ENCODE results near the gene STXBP2.

The STXBP2 gene

DNA sequence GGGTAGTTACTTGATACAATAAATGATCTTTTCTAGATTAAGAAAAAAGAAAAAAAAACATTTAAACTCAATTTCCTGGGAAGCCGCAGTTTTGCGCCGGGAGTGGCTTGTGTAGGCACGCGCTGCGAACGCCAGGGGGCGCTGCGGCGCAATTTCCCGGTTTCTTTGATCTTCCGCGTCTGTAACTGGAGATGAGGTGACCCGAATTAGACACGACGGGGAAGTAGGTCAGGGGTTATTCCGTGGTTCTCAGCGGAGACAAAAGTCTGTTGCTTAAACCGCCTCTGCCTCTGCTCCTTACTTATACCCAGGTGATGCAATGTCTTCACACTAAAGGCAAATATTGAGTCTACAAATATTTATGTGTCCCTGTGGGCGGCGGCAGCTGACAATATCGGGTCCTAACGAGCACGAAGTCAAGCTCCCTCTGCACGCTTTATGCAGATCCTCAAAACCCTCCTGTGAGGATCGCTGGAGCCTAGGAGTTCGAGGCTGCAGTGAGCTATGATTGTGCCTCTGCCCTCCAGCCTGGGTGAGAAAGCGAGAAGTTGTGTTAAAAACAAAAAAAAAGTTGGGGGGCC lies 15.2 kb downstream of the STXBP2 start:
- H3K9ac ChIP-seq (ENCODE audit: low read depth, low read length, poor library complexity), result no peak overlapping the region
- H2BK15ac ChIP-seq (ENCODE audit: low read length), result no peak overlapping the region
- H3K27me3 ChIP-seq (ENCODE audit: control insufficient read depth in 3 of 3, insufficient read depth in 3 of 3, low read depth in 1 of 3, low read length in 3 of 3), result peaks cover 0 to 16% (median 5%) of the 10 kb centered on the region in 3 experiments
- no peaks in the 10 kb centered on the region for H3K9me3 ChIP-seq (replicated peaks in 1 of 2; ENCODE audit: control insufficient read depth in 2 of 2, insufficient read depth in 1 of 2, low read depth in 1 of 2, low read length in 2 of 2)
- no peak overlapping the region for H3K4ac ChIP-seq (ENCODE audit: low read length)
- peak overlapping the region; percentile 64 for H3K27ac ChIP-seq (replicated peaks; ENCODE audit: low read length)
- no peak overlapping the region for H3K23ac ChIP-seq (ENCODE audit: low read depth, low read length, poor library complexity)
- peaks cover 2 to 3% of the 10 kb centered on the region in 2 donors for H3K4me1 ChIP-seq (ENCODE audit: control insufficient read depth in 2 of 2, insufficient read depth in 1 of 2, low read depth in 1 of 2, low read length in 2 of 2)
- DNase-seq (ENCODE audit: low spot score), result peak; percentile 92
- no peak overlapping the region for H4K8ac ChIP-seq (ENCODE audit: low read depth, low read length)
- no peak overlapping the region for H4K91ac ChIP-seq (ENCODE audit: low read depth, low read length, poor library complexity)
- H2BK12ac ChIP-seq (ENCODE audit: low read length), result no peak overlapping the region
- no peaks in the 10 kb centered on the region for H3K79me1 ChIP-seq (ENCODE audit: low read depth, low read length)
- whole genome bisulfite sequencing, 2 donors (ENCODE audit: extremely low coverage in 2 of 2, insufficient read length in 2 of 2, insufficient replicate concordance in 1 of 2), result no CpG with 5 or more reads among the region's 28 CpGs
- H3K4me3 ChIP-seq (ENCODE audit: low read length in 2 of 2), result peak overlapping the region in 1 of 2 donors; percentile 61
- peak overlapping the region; percentile 51 for H2AFZ ChIP-seq (ENCODE audit: low read length)
- no peak overlapping the region for H3K14ac ChIP-seq (ENCODE audit: low read length)
- H3K18ac ChIP-seq (ENCODE audit: low read length), result peak overlapping the region; percentile 78
- H2BK120ac ChIP-seq (ENCODE audit: low read depth, low read length), result no peak overlapping the region
- H2AK5ac ChIP-seq (ENCODE audit: low read depth, low read length), result no peak overlapping the region
- H3K4me2 ChIP-seq (ENCODE audit: insufficient read depth, low read length, poor library complexity, severe bottlenecking), result peak overlapping the region; percentile 60
- no peaks in the 10 kb centered on the region for H3K36me3 ChIP-seq (replicated peaks in 1 of 2; ENCODE audit: control insufficient read depth in 2 of 2, insufficient read depth in 2 of 2, low read length in 2 of 2)
- no peak overlapping the region for H2BK5ac ChIP-seq (ENCODE audit: low read length)

- H3K4me3 ChIP-seq (ENCODE audit: low read length in 2 of 2), result no peak overlapping the region
- no peak overlapping the region for H3K27ac ChIP-seq (replicated peaks; ENCODE audit: low read length)
- peak overlapping the region; percentile 65 for H4K8ac ChIP-seq (ENCODE audit: low read depth, low read length)
- H2BK12ac ChIP-seq (ENCODE audit: low read length), result peak overlapping the region; percentile 22
- no peak for DNase-seq (ENCODE audit: low spot score)
- no peak overlapping the region for H3K23ac ChIP-seq (ENCODE audit: low read depth, low read length, poor library complexity)
- no peak overlapping the region for H2AFZ ChIP-seq (ENCODE audit: low read length)
- H2BK120ac ChIP-seq (ENCODE audit: low read depth, low read length), result no peak overlapping the region
- peaks cover 3 to 4% of the 10 kb centered on the region in 2 donors for H3K4me1 ChIP-seq (ENCODE audit: control insufficient read depth in 2 of 2, insufficient read depth in 1 of 2, low read depth in 1 of 2, low read length in 2 of 2)
- H2BK5ac ChIP-seq (ENCODE audit: low read length), result no peak overlapping the region
- no peak overlapping the region for H3K9ac ChIP-seq (ENCODE audit: low read depth, low read length, poor library complexity)
- H3K27me3 ChIP-seq (ENCODE audit: control insufficient read depth in 3 of 3, insufficient read depth in 3 of 3, low read depth in 1 of 3, low read length in 3 of 3), result peaks cover 0 to 16% (median 5%) of the 10 kb centered on the region in 3 experiments
- H2AK5ac ChIP-seq (ENCODE audit: low read depth, low read length), result no peak overlapping the region
- no peak overlapping the region for H3K14ac ChIP-seq (ENCODE audit: low read length)
- no peaks in the 10 kb centered on the region for H3K79me1 ChIP-seq (ENCODE audit: low read depth, low read length)
- no peaks in the 10 kb centered on the region for H3K36me3 ChIP-seq (replicated peaks in 1 of 2; ENCODE audit: control insufficient read depth in 2 of 2, insufficient read depth in 2 of 2, low read length in 2 of 2)
- H4K91ac ChIP-seq (ENCODE audit: low read depth, low read length, poor library complexity), result no peak overlapping the region
- no peak overlapping the region for H2BK15ac ChIP-seq (ENCODE audit: low read length)
- H3K4ac ChIP-seq (ENCODE audit: low read length), result no peak overlapping the region
- WGBS, 2 donors (ENCODE audit: extremely low coverage in 2 of 2, insufficient read length in 2 of 2, insufficient replicate concordance in 1 of 2), result no CpG with 5 or more reads among the region's 8 CpGs
- H3K18ac ChIP-seq (ENCODE audit: low read length), result no peak overlapping the region
- H3K4me2 ChIP-seq (ENCODE audit: insufficient read depth, low read length, poor library complexity, severe bottlenecking), result no peak overlapping the region
- H3K9me3 ChIP-seq (replicated peaks in 1 of 2; ENCODE audit: control insufficient read depth in 2 of 2, insufficient read depth in 1 of 2, low read depth in 1 of 2, low read length in 2 of 2), result no peaks in the 10 kb centered on the region
These were observed 17.5 kb downstream of the STXBP2 start for GRCh38 chr19:7654401-7654800.

DNA sequence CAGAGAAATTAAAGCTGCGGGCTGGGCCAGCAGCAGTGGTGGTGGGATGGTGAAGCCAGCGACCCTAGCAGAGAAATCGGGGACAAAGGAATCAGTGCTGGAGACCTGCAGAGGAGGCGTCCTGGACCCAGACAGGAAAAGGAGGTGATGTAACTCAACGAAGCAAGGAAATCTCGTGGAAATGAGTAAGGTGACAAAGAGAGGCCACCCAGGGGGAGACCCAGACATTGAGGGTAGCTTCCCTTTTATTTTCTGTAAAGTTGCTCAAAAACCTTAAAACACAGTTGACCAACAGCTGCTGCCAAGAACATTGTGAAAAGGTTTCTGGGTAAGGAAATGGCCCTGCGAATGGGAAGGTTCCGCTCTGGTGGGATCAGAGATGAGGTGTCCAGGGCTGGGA lies 18.7 kb downstream of the STXBP2 start:
- WGBS, 2 donors (ENCODE audit: extremely low coverage in 2 of 2, insufficient read length in 2 of 2, insufficient replicate concordance in 1 of 2), result no CpG with 5 or more reads among the region's 8 CpGs

GRCh38 chr19:7657131-7657751 lies 20.3 kb downstream of the STXBP2 start:
- H3K27me3 ChIP-seq (ENCODE audit: control insufficient read depth in 3 of 3, insufficient read depth in 3 of 3, low read depth in 1 of 3, low read length in 3 of 3), result peaks cover 0 to 4% (median 0%) of the 10 kb centered on the region in 3 experiments
- H3K18ac ChIP-seq (ENCODE audit: low read length), result no peak overlapping the region
- no peak overlapping the region for H3K4me2 ChIP-seq (ENCODE audit: insufficient read depth, low read length, poor library complexity, severe bottlenecking)
- H4K8ac ChIP-seq (ENCODE audit: low read depth, low read length), result no peak overlapping the region
- no CpG with 5 or more reads among the region's 14 CpGs for WGBS, 2 donors (ENCODE audit: extremely low coverage in 2 of 2, insufficient read length in 2 of 2, insufficient replicate concordance in 1 of 2)
- H3K79me1 ChIP-seq (ENCODE audit: low read depth, low read length), result peaks cover 1% of the 10 kb centered on the region
- no peak overlapping the region for H3K14ac ChIP-seq (ENCODE audit: low read length)
- H3K4me1 ChIP-seq (ENCODE audit: control insufficient read depth in 2 of 2, insufficient read depth in 1 of 2, low read depth in 1 of 2, low read length in 2 of 2), result peaks cover 1 to 4% of the 10 kb centered on the region in 2 donors
- no peak overlapping the region for H4K91ac ChIP-seq (ENCODE audit: low read depth, low read length, poor library complexity)
- H2BK5ac ChIP-seq (ENCODE audit: low read length), result no peak overlapping the region
- no peak overlapping the region for H2AK5ac ChIP-seq (ENCODE audit: low read depth, low read length)
- H3K23ac ChIP-seq (ENCODE audit: low read depth, low read length, poor library complexity), result no peak overlapping the region
- no peak overlapping the region for H3K9ac ChIP-seq (ENCODE audit: low read depth, low read length, poor library complexity)
- peak overlapping the region; percentile 61 for H2AFZ ChIP-seq (ENCODE audit: low read length)
- H2BK12ac ChIP-seq (ENCODE audit: low read length), result no peak overlapping the region
- H3K4ac ChIP-seq (ENCODE audit: low read length), result no peak overlapping the region
- no peaks in the 10 kb centered on the region for H3K36me3 ChIP-seq (replicated peaks in 1 of 2; ENCODE audit: control insufficient read depth in 2 of 2, insufficient read depth in 2 of 2, low read length in 2 of 2)
- H3K9me3 ChIP-seq (replicated peaks in 1 of 2; ENCODE audit: control insufficient read depth in 2 of 2, insufficient read depth in 1 of 2, low read depth in 1 of 2, low read length in 2 of 2), result no peaks in the 10 kb centered on the region
- no peak overlapping the region for H2BK15ac ChIP-seq (ENCODE audit: low read length)
- DNase-seq (ENCODE audit: low spot score), result no peak
- H2BK120ac ChIP-seq (ENCODE audit: low read depth, low read length), result no peak overlapping the region
- H3K4me3 ChIP-seq (ENCODE audit: low read length in 2 of 2), result no peak overlapping the region
- H3K27ac ChIP-seq (replicated peaks; ENCODE audit: low read length), result no peak overlapping the region

More for the DNA sequence above, 18.7 kb downstream of the STXBP2 start:
- DNase-seq (ENCODE audit: low spot score), result no peak
- H3K27me3 ChIP-seq (ENCODE audit: control insufficient read depth in 3 of 3, insufficient read depth in 3 of 3, low read depth in 1 of 3, low read length in 3 of 3), result peaks cover 0 to 12% (median 5%) of the 10 kb centered on the region in 3 experiments
- no peak overlapping the region for H2AFZ ChIP-seq (ENCODE audit: low read length)
- no peaks in the 10 kb centered on the region for H3K79me1 ChIP-seq (ENCODE audit: low read depth, low read length)
- no peak overlapping the region for H2BK120ac ChIP-seq (ENCODE audit: low read depth, low read length)
- peaks cover 3 to 4% of the 10 kb centered on the region in 2 donors for H3K4me1 ChIP-seq (ENCODE audit: control insufficient read depth in 2 of 2, insufficient read depth in 1 of 2, low read depth in 1 of 2, low read length in 2 of 2)
- H3K27ac ChIP-seq (replicated peaks; ENCODE audit: low read length), result no peak overlapping the region
- H2AK5ac ChIP-seq (ENCODE audit: low read depth, low read length), result no peak overlapping the region
- no peaks in the 10 kb centered on the region for H3K36me3 ChIP-seq (replicated peaks in 1 of 2; ENCODE audit: control insufficient read depth in 2 of 2, insufficient read depth in 2 of 2, low read length in 2 of 2)
- H3K14ac ChIP-seq (ENCODE audit: low read length), result no peak overlapping the region
- H3K4ac ChIP-seq (ENCODE audit: low read length), result no peak overlapping the region
- peak overlapping the region; percentile 64 for H2BK15ac ChIP-seq (ENCODE audit: low read length)
- H3K4me2 ChIP-seq (ENCODE audit: insufficient read depth, low read length, poor library complexity, severe bottlenecking), result no peak overlapping the region
- H3K9ac ChIP-seq (ENCODE audit: low read depth, low read length, poor library complexity), result no peak overlapping the region
- H2BK12ac ChIP-seq (ENCODE audit: low read length), result no peak overlapping the region
- H3K9me3 ChIP-seq (replicated peaks in 1 of 2; ENCODE audit: control insufficient read depth in 2 of 2, insufficient read depth in 1 of 2, low read depth in 1 of 2, low read length in 2 of 2), result no peaks in the 10 kb centered on the region
- H3K18ac ChIP-seq (ENCODE audit: low read length), result no peak overlapping the region
- H2BK5ac ChIP-seq (ENCODE audit: low read length), result no peak overlapping the region
- H3K23ac ChIP-seq (ENCODE audit: low read depth, low read length, poor library complexity), result no peak overlapping the region
- H4K91ac ChIP-seq (ENCODE audit: low read depth, low read length, poor library complexity), result no peak overlapping the region
- no peak overlapping the region for H4K8ac ChIP-seq (ENCODE audit: low read depth, low read length)
- no peak overlapping the region for H3K4me3 ChIP-seq (ENCODE audit: low read length in 2 of 2)
